NCI-H146 treated with DMSO at 0.1 percent for 48 hours (cell line): ENCODE results near the gene IL3.

Source experiments
- DNase-seq: peaks from one replicate; lab custom pipeline; 2025; ENCODE audit not compliant: unreplicated experiment; lab: John Stamatoyannopoulos, UW

IL3 gene

GRCh38 chr5:132060501-132061161, at the start of gene IL3:
TSS of gene IL3 (plus strand) at chr5:132060655. CDS start at chr5:132060707, 52 bp downstream.
- DNase-seq, result no peak

- no peak for DNase-seq
Measured at GRCh38 chr5:132010989-132011621, 49.4 kb upstream of the IL3 start.

- no peak for DNase-seq
Measured at GRCh38 chr5:132011622-132012343, 48.7 kb upstream of the IL3 start, which contains the start of gene ACSL6. TSS of gene ACSL6 (minus strand) at chr5:132011658. CDS start at chr5:132011553, 105 bp downstream.

GRCh38 chr5:132012371-132013005, 48.0 kb upstream of the IL3 start:
- DNase-seq, result no peak

- DNase-seq, result no peak
Measured at GRCh38 chr5:132013006-132013689, 47.3 kb upstream of the IL3 start.

- DNase-seq, result no peak
Measured at GRCh38 chr5:132013711-132014110, 46.7 kb upstream of the IL3 start.

GRCh38 chr5:132016721-132017250, 43.7 kb upstream of the IL3 start:
- DNase-seq, result no peak

GRCh38 chr5:132017316-132017715, 43.1 kb upstream of the IL3 start:
- DNase-seq, result no peak

- DNase-seq, result no peak
Measured at GRCh38 chr5:132017738-132018625, 42.5 kb upstream of the IL3 start.

GRCh38 chr5:132019337-132019736, 41.1 kb upstream of the IL3 start:
- no peak for DNase-seq

GRCh38 chr5:132019857-132020555, 40.4 kb upstream of the IL3 start:
- no peak for DNase-seq

GRCh38 chr5:132020568-132021339, 39.7 kb upstream of the IL3 start:
- no peak for DNase-seq

- no peak for DNase-seq
Measured at GRCh38 chr5:132021654-132022053, 38.8 kb upstream of the IL3 start.

- no peak for DNase-seq
Measured at GRCh38 chr5:132022737-132023136, 37.7 kb upstream of the IL3 start.

- DNase-seq, result no peak
Measured at GRCh38 chr5:132023258-132024116, 37.0 kb upstream of the IL3 start.

- DNase-seq, result no peak
Measured at GRCh38 chr5:132024117-132024435, 36.4 kb upstream of the IL3 start.

GRCh38 chr5:132024789-132025402, 35.6 kb upstream of the IL3 start:
- no peak for DNase-seq
